ENCODE measurements around the gene NEB. TPM values are rescaled to one million over a fixed set of nuclear protein-coding genes. Genes with fewer than 3 reads are reported as not detected.

The NEB gene
- total RNA-seq, 4 donors from 2014 or later: 0.07 to 0.47 (median 0.21) TPM

- H3K27ac ChIP-seq: no peak overlapping the region
- no peaks in the 10 kb centered on the region for H3K9me3 ChIP-seq
- WGBS, 2 donors (ENCODE audit: low coverage in 1 of 2): 79 to 94% methylated on average over 2 of the region's 3 CpGs
- H3K4me3 ChIP-seq: no peak overlapping the region
- no peak for ATAC-seq
- H3K36me3 ChIP-seq: no peaks in the 10 kb centered on the region
- no peak for TF ChIP-seq EP300 (IDR thresholded peaks at IDR 0.05)
- no peak for TF ChIP-seq CTCF (IDR thresholded peaks at IDR 0.05)
- TF ChIP-seq POLR2A (IDR thresholded peaks at IDR 0.05): no peak
- no peak for TF ChIP-seq POLR2AphosphoS5 (IDR thresholded peaks at IDR 0.05)
- no peaks in the 10 kb centered on the region for H3K27me3 ChIP-seq
- H3K4me1 ChIP-seq: no peaks in the 10 kb centered on the region
These were observed 5.4 kb downstream of the NEB start for GRCh38 chr2:151728804-151729414.

- Histone ChIP-seq H3K27me3 (no peaks in the 10 kb centered on the region), H3K9me3 (no peaks in the 10 kb centered on the region)
- WGBS, 2 donors (ENCODE audit: low coverage in 1 of 2): 65 to 69% methylated on average over 8 to 10 of the region's 10 CpGs
These were observed 6.4 kb downstream of the NEB start for GRCh38 chr2:151727593-151728552.

GRCh38 chr2:151721161-151721560, 13.1 kb downstream of the NEB start:
- Histone ChIP-seq H3K36me3 (no peaks in the 10 kb centered on the region), H3K4me3 (no peak overlapping the region), H3K27ac (no peak overlapping the region), H3K27me3 (no peaks in the 10 kb centered on the region), H3K9me3 (no peaks in the 10 kb centered on the region), H3K4me1 (no peaks in the 10 kb centered on the region)
- WGBS, 2 donors (ENCODE audit: low coverage in 1 of 2): 60 to 88% methylated on average over 1 to 5 of the region's 5 CpGs
- TF ChIP-seq POLR2AphosphoS5 (IDR thresholded peaks at IDR 0.05) (no peak), POLR2A (IDR thresholded peaks at IDR 0.05) (no peak), EP300 (IDR thresholded peaks at IDR 0.05) (no peak), CTCF (IDR thresholded peaks at IDR 0.05) (no peak)
- ATAC-seq: no peak

More at GRCh38 chr2:151727593-151728552, 6.4 kb downstream of the NEB start:
- no peaks in the 10 kb centered on the region for H3K36me3 ChIP-seq
- H3K27ac ChIP-seq: no peak overlapping the region
- TF ChIP-seq POLR2AphosphoS5 (IDR thresholded peaks at IDR 0.05) (no peak), EP300 (IDR thresholded peaks at IDR 0.05) (no peak), CTCF (IDR thresholded peaks at IDR 0.05) (no peak), POLR2A (IDR thresholded peaks at IDR 0.05) (no peak)
- no peak for ATAC-seq
- no peaks in the 10 kb centered on the region for H3K4me1 ChIP-seq
- no peak overlapping the region for H3K4me3 ChIP-seq

GRCh38 chr2:151720521-151720920, 13.8 kb downstream of the NEB start:
- no peak overlapping the region for H3K4me3 ChIP-seq
- no peaks in the 10 kb centered on the region for H3K9me3 ChIP-seq
- ATAC-seq: no peak
- no peaks in the 10 kb centered on the region for H3K36me3 ChIP-seq
- no peaks in the 10 kb centered on the region for H3K27me3 ChIP-seq
- no peak overlapping the region for H3K27ac ChIP-seq
- 69 to 73% methylated on average over 1 of the region's 1 CpG for WGBS, 2 donors (ENCODE audit: low coverage in 1 of 2)
- H3K4me1 ChIP-seq: no peaks in the 10 kb centered on the region
- TF ChIP-seq POLR2A (IDR thresholded peaks at IDR 0.05) (no peak), CTCF (IDR thresholded peaks at IDR 0.05) (no peak), POLR2AphosphoS5 (IDR thresholded peaks at IDR 0.05) (no peak), EP300 (IDR thresholded peaks at IDR 0.05) (no peak)

Data from gastroesophageal sphincter (tissue), 4 donors.